ENCODE measurements around the gene TFCP2.

TFCP2 gene

GRCh38 chr12:51059086-51059485, 113.8 kb downstream of the TFCP2 start:
- Histone ChIP-seq H3K9me3 (ENCODE audit: low read length) (no peaks in the 10 kb centered on the region), H3K4me1 (ENCODE audit: insufficient read depth, low read length, severe bottlenecking) (no peaks in the 10 kb centered on the region), H3K36me3 (ENCODE audit: insufficient read depth, low read length) (peaks cover 76% of the 10 kb centered on the region), H3K4me2 (ENCODE audit: low read length) (no peak overlapping the region), H2AFZ (ENCODE audit: low read length) (no peak overlapping the region), H3K27ac (ENCODE audit: low read depth, low read length, poor library complexity, severe bottlenecking) (no peak overlapping the region), H3K4me3 (ENCODE audit: low read depth, low read length, poor library complexity, severe bottlenecking) (no peak overlapping the region), H3K79me2 (ENCODE audit: insufficient read depth, low read length) (no peaks in the 10 kb centered on the region), H3K27me3 (ENCODE audit: insufficient read depth, low read length) (no peaks in the 10 kb centered on the region), H3F3A (ENCODE audit: insufficient read depth, low read length) (no peaks in the 10 kb centered on the region), H3K9me2 (ENCODE audit: low read depth, low read length) (no peaks in the 10 kb centered on the region), H3K9ac (ENCODE audit: low read length) (no peak overlapping the region), H4K20me1 (ENCODE audit: insufficient read depth, low read length) (no peaks in the 10 kb centered on the region)
- TF ChIP-seq EZH2 (IDR thresholded peaks at IDR 0.05; ENCODE audit: borderline replicate concordance, low read length), result no peak

GRCh38 chr12:51056242-51056641, 116.7 kb downstream of the TFCP2 start:
- Histone ChIP-seq H3K27me3 (ENCODE audit: insufficient read depth, low read length) (no peaks in the 10 kb centered on the region), H3K4me1 (ENCODE audit: insufficient read depth, low read length, severe bottlenecking) (no peaks in the 10 kb centered on the region), H3K9ac (ENCODE audit: low read length) (no peak overlapping the region), H3K9me2 (ENCODE audit: low read depth, low read length) (no peaks in the 10 kb centered on the region), H3K4me3 (ENCODE audit: low read depth, low read length, poor library complexity, severe bottlenecking) (no peak overlapping the region), H3K4me2 (ENCODE audit: low read length) (no peak overlapping the region), H3K79me2 (ENCODE audit: insufficient read depth, low read length) (no peaks in the 10 kb centered on the region), H2AFZ (ENCODE audit: low read length) (no peak overlapping the region), H4K20me1 (ENCODE audit: insufficient read depth, low read length) (no peaks in the 10 kb centered on the region), H3F3A (ENCODE audit: insufficient read depth, low read length) (no peaks in the 10 kb centered on the region), H3K9me3 (ENCODE audit: low read length) (no peaks in the 10 kb centered on the region), H3K36me3 (ENCODE audit: insufficient read depth, low read length) (peaks cover 84% of the 10 kb centered on the region), H3K27ac (ENCODE audit: low read depth, low read length, poor library complexity, severe bottlenecking) (no peak overlapping the region)
- TF ChIP-seq EZH2 (IDR thresholded peaks at IDR 0.05; ENCODE audit: borderline replicate concordance, low read length) (no peak), CTCF (IDR thresholded peaks at IDR 0.05; ENCODE audit: low read length) (no peak)

GRCh38 chr12:51055060-51055459, 117.9 kb downstream of the TFCP2 start:
- H3K79me2 ChIP-seq (ENCODE audit: insufficient read depth, low read length), result no peaks in the 10 kb centered on the region
- H3F3A ChIP-seq (ENCODE audit: insufficient read depth, low read length), result no peaks in the 10 kb centered on the region
- no peaks in the 10 kb centered on the region for H4K20me1 ChIP-seq (ENCODE audit: insufficient read depth, low read length)
- no peak overlapping the region for H3K4me3 ChIP-seq (ENCODE audit: low read depth, low read length, poor library complexity, severe bottlenecking)
- H3K9ac ChIP-seq (ENCODE audit: low read length), result no peak overlapping the region
- no peak overlapping the region for H3K4me2 ChIP-seq (ENCODE audit: low read length)
- H3K9me2 ChIP-seq (ENCODE audit: low read depth, low read length), result no peaks in the 10 kb centered on the region
- H3K27me3 ChIP-seq (ENCODE audit: insufficient read depth, low read length), result no peaks in the 10 kb centered on the region
- peaks cover 76% of the 10 kb centered on the region for H3K36me3 ChIP-seq (ENCODE audit: insufficient read depth, low read length)
- H3K4me1 ChIP-seq (ENCODE audit: insufficient read depth, low read length, severe bottlenecking), result peaks cover under 1% of the 10 kb centered on the region
- H2AFZ ChIP-seq (ENCODE audit: low read length), result no peak overlapping the region
- H3K9me3 ChIP-seq (ENCODE audit: low read length), result no peaks in the 10 kb centered on the region
- H3K27ac ChIP-seq (ENCODE audit: low read depth, low read length, poor library complexity, severe bottlenecking), result no peak overlapping the region
- no peak for TF ChIP-seq EZH2 (IDR thresholded peaks at IDR 0.05; ENCODE audit: borderline replicate concordance, low read length)
- TF ChIP-seq CTCF (IDR thresholded peaks at IDR 0.05; ENCODE audit: low read length), result no peak

- Histone ChIP-seq H3K4me3 (ENCODE audit: low read depth, low read length, poor library complexity, severe bottlenecking) (no peak overlapping the region), H3K4me1 (ENCODE audit: insufficient read depth, low read length, severe bottlenecking) (peaks cover 20% of the 10 kb centered on the region), H2AFZ (ENCODE audit: low read length) (no peak overlapping the region), H3K36me3 (ENCODE audit: insufficient read depth, low read length) (peaks cover 47% of the 10 kb centered on the region), H3F3A (ENCODE audit: insufficient read depth, low read length) (no peaks in the 10 kb centered on the region), H3K79me2 (ENCODE audit: insufficient read depth, low read length) (peaks cover 12% of the 10 kb centered on the region; the same call in 1 of the 2 replicates), H3K4me2 (ENCODE audit: low read length) (no peak overlapping the region), H3K9ac (ENCODE audit: low read length) (no peak overlapping the region), H3K9me3 (ENCODE audit: low read length) (no peaks in the 10 kb centered on the region), H3K27me3 (ENCODE audit: insufficient read depth, low read length) (no peaks in the 10 kb centered on the region), H3K27ac (ENCODE audit: low read depth, low read length, poor library complexity, severe bottlenecking) (no peak overlapping the region), H4K20me1 (ENCODE audit: insufficient read depth, low read length) (no peaks in the 10 kb centered on the region), H3K9me2 (ENCODE audit: low read depth, low read length) (no peaks in the 10 kb centered on the region)
- TF ChIP-seq EZH2 (IDR thresholded peaks at IDR 0.05; ENCODE audit: borderline replicate concordance, low read length) (no peak), CTCF (IDR thresholded peaks at IDR 0.05; ENCODE audit: low read length) (no peak)
Observed at GRCh38 chr12:51051787-51052186, 121.1 kb downstream of the TFCP2 start.

All from OCI-LY1 (cell line).